Tibial artery (tissue), 4 donors: ENCODE results near the gene PRKD2.
A peak's percentile ranks its signal among the peaks of the same experiment; 100 is the strongest.

Experiments used
- DNase-seq, 2 donors: peaks; one replicate each; pipeline ENCODE4 v3.0.0-alpha.2; 2019
- H3K27ac ChIP-seq, 2 donors: fragments of 200-600 bp; sonication (generic) in 1 of 2; 1 replicate in 1 of 2; 2 replicates in 1 of 2; pipeline ENCODE4 v1.5.1; 2018 to 2019; ENCODE audit warnings: mild to moderate bottlenecking in 1 of 2
- H3K27me3 ChIP-seq, 2 donors: fragments of 200-600 bp; sonication (generic) in 1 of 2; one replicate each; pipeline versions ENCODE4 v1.5.1 to v1.6.0; 2016 to 2019
- H3K36me3 ChIP-seq, 3 donors: fragments of 200-600 bp; sonication (generic) in 2 of 3; one replicate each; pipeline ENCODE4 v1.5.1; 2016 to 2019; ENCODE audit warnings: mild to moderate bottlenecking in 2 of 3
- H3K4me1 ChIP-seq, 4 donors: fragments of 200-600 bp; sonication (generic) in 2 of 4; 1 replicate in 3 of 4; 2 replicates in 1 of 4; pipeline ENCODE4 v1.5.1; 2016 to 2019
- H3K4me3 ChIP-seq, 2 donors: fragments of 200-600 bp; sonication (generic) in 1 of 2; 1 replicate in 1 of 2; 2 replicates in 1 of 2; pipeline ENCODE4 v1.5.1; 2018 to 2019; ENCODE audit warnings: mild to moderate bottlenecking in 2 of 2
- H3K9me3 ChIP-seq, 3 donors: fragments of 200-600 bp; sonication (generic) in 1 of 3; one replicate each; pipeline ENCODE4 v1.5.1; 2016 to 2019
- intact Hi-C: fragments of 100-400 bp; cut with DNase I; formaldehyde crosslinking; loops from one replicate; pipeline ENCODE4 v1.15.0; 2023; ENCODE audit warnings: low total_unique reads
- TF ChIP-seq, protein P1 (sequence below), 2 experiments: fragments of 200-600 bp in 1 of 2; fragments of 450-650 bp in 1 of 2; IDR thresholded peaks; one replicate each; pipeline ENCODE4 v1.5.1; 2017 to 2019; ENCODE audit warnings: antibody characterized with exemption in 2 of 2, mild to moderate bottlenecking in 1 of 2, moderate library complexity in 1 of 2

Gene PRKD2

DNA sequence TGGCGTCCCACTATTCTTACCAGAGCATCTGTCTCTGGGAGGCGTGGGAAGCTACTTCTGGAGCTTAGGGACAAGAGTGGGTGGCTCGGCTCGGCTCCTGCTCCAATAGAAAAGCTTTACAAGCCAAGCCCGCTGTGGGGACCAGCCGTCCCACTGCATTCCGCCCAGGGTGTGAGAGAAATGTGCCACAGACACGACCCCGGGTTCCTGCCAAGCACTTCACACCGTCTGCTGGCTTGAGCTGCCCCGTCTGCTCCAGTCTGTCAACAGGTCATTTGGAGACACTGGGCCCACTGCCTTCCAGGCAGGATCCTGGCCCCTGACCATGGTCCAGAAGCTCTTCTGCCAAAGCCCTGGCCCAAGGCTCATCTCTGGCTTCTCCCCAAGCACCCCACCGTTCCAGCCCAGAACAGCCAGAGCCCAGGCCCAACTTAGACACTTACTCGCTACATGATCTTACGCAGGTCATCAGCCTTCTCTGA lies 22.4 kb upstream of the PRKD2 start:
- TF ChIP-seq, protein P1, sequence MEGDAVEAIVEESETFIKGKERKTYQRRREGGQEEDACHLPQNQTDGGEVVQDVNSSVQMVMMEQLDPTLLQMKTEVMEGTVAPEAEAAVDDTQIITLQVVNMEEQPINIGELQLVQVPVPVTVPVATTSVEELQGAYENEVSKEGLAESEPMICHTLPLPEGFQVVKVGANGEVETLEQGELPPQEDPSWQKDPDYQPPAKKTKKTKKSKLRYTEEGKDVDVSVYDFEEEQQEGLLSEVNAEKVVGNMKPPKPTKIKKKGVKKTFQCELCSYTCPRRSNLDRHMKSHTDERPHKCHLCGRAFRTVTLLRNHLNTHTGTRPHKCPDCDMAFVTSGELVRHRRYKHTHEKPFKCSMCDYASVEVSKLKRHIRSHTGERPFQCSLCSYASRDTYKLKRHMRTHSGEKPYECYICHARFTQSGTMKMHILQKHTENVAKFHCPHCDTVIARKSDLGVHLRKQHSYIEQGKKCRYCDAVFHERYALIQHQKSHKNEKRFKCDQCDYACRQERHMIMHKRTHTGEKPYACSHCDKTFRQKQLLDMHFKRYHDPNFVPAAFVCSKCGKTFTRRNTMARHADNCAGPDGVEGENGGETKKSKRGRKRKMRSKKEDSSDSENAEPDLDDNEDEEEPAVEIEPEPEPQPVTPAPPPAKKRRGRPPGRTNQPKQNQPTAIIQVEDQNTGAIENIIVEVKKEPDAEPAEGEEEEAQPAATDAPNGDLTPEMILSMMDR (IDR thresholded peaks at IDR 0.05): no peak
- Histone ChIP-seq H3K27ac (peak overlapping the region; percentile 12 to 57), H3K4me3 (no peak overlapping the region), H3K9me3 (no peaks in the 10 kb centered on the region), H3K36me3 (peaks cover 19 to 50% (median 22%) of the 10 kb centered on the region in 3 donors), H3K27me3 (no peaks in the 10 kb centered on the region), H3K4me1 (peaks cover 0 to 62% (median 35%) of the 10 kb centered on the region in 4 donors)
- peak in 1 of 2 donors; percentile 87 for DNase-seq
- intact Hi-C loops: loop anchor here (10.0 kb wide), 1 partner anchor 125 kb away; no protein-coding TSS in a partner anchor

- Histone ChIP-seq H3K4me1 (peaks cover 0 to 47% (median 26%) of the 10 kb centered on the region in 4 donors), H3K9me3 (no peaks in the 10 kb centered on the region), H3K36me3 (peaks cover 27 to 66% (median 38%) of the 10 kb centered on the region in 3 donors), H3K27ac (peak overlapping the region in 1 of 2 donors; percentile 24), H3K4me3 (no peak overlapping the region), H3K27me3 (no peaks in the 10 kb centered on the region)
- intact Hi-C loops: loop anchor here (10.0 kb wide), 1 partner anchor 123 kb away; no protein-coding TSS in a partner anchor
- TF ChIP-seq, protein P1 (IDR thresholded peaks at IDR 0.05): no peak
- no peak for DNase-seq
These were observed 20.9 kb upstream of the PRKD2 start for GRCh38 chr19:46737761-46738171.

DNA sequence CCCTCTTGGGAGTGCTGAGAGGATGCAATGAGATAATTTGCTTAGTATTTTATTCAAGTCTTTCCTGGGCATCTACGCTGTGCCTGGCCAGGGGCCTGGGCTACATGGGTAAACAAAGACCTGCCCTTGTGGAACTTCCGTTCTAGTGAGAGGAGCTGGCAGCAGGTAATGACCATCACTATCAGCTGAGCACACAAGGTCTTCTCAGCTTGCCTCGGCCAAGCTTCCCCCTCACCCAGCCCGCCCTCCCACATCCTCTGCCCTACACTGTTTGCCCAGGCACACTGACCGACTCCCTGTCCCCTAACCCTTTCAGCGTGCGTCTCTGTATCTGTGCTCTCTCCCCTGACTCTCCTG lies 20.4 kb upstream of the PRKD2 start:
- intact Hi-C loops: loop anchor here (10.0 kb wide), 1 partner anchor 122 kb away; no protein-coding TSS in a partner anchor
- TF ChIP-seq, protein P1 (IDR thresholded peaks at IDR 0.05): no peak
- H3K9me3 ChIP-seq: no peaks in the 10 kb centered on the region
- H3K4me1 ChIP-seq: peaks cover 0 to 42% (median 23%) of the 10 kb centered on the region in 4 donors
- DNase-seq: no peak
- H3K27ac ChIP-seq: peak overlapping the region in 1 of 2 donors; percentile 24
- H3K27me3 ChIP-seq: no peaks in the 10 kb centered on the region
- H3K4me3 ChIP-seq: no peak overlapping the region
- peaks cover 30 to 70% (median 43%) of the 10 kb centered on the region in 3 donors for H3K36me3 ChIP-seq

DNA sequence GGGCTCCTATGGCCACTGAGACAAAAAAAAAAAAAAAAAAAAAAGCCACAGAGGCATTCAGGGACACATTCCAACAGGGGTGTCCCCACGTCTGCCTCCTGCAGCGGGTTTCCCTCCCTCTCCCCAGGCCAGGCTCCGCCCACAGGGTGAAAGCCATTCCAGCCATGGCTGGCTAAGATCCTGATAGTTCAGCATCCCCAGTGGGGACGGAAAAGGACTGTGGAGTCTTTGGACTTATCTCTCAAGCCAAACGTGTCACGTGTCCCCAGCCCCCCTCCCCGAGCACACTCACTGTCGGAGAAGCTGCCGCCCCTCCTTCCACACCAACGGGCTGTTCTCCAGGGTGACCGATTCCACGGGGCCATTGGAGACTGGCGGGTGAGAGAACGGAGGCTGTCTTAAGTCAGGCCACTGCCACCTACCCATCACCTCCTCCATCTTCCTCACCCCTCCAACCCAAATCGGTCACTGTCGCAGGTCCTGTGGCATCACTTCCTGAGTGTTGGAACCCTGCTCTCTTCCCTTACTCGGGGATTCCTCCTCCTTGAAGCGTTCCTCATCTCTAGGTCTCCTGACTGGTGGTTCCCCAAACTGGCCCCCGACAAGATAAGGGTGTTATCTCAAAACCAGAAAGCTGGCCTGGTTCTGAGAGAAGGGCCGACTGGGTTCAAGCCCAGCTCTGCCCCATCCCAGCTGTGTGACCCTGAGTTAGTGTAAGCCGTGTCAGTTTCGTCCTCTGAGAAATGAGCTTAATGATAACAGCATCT lies 19.8 kb upstream of the PRKD2 start:
- Histone ChIP-seq H3K36me3 (peaks cover 30 to 70% (median 49%) of the 10 kb centered on the region in 3 donors), H3K4me3 (no peak overlapping the region), H3K27ac (peak overlapping the region in 1 of 2 donors; percentile 24), H3K4me1 (peaks cover 0 to 41% (median 21%) of the 10 kb centered on the region in 4 donors), H3K9me3 (no peaks in the 10 kb centered on the region), H3K27me3 (no peaks in the 10 kb centered on the region)
- DNase-seq: no peak
- TF ChIP-seq, protein P1 (IDR thresholded peaks at IDR 0.05): no peak
- intact Hi-C loops: loop anchor here (10.0 kb wide), 1 partner anchor 122 kb away; no protein-coding TSS in a partner anchor

DNA sequence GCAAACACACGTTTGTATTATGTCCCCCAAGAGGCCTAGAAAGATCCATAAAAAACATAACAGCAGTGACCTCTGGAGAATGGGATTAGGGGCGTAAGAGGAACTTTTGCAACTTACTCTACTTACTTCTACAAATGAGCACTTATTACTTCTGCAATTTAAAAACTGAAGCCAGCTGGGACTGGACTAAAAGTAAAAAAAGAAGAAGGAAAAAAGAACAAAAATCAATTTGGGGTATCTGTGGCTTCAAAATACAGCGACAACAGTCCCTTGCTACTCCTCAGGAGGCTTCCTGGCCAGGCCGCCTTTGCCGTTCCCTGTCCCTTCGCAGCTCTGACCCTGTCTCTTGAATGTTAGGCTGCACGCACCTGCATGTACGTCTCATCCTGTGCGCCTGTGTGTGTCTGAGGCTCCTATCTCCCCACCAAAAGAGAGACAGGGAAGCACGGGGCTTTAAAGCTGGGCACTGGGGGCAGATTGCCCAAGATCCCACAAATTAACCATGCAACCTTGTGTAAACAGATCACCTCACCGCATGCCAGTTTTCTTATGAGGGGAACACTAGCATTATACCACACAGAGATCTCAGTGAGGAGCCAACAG lies 16.9 kb upstream of the PRKD2 start:
- TF ChIP-seq, protein P1 (IDR thresholded peaks at IDR 0.05): no peak
- DNase-seq: no peak
- Histone ChIP-seq H3K4me1 (peaks cover 0 to 20% (median 6%) of the 10 kb centered on the region in 4 donors), H3K36me3 (peaks cover 45 to 97% (median 73%) of the 10 kb centered on the region in 3 donors), H3K27ac (no peak overlapping the region), H3K9me3 (no peaks in the 10 kb centered on the region), H3K27me3 (no peaks in the 10 kb centered on the region), H3K4me3 (no peak overlapping the region)
- intact Hi-C loops: loop anchor here (10.0 kb wide), 1 partner anchor 119 kb away; no protein-coding TSS in a partner anchor
